HUES48 (cell line): ENCODE measurements around the gene CCM2.
"Not testable (repeated sequence)": the region's sequence is repeated elsewhere in the genome, so short reads cannot be mapped to it uniquely, and the experiment has no call there.

Experiments used
- H3K27ac ChIP-seq: one replicate; pipeline ENCODE4 v1.7.0; 2013; ENCODE audit warnings: low read depth, low read length, inconsistent platforms
- H3K27me3 ChIP-seq: 2 replicates; pipeline ENCODE4 v1.6.1; 2013; ENCODE audit warnings: mild to moderate bottlenecking, low read length; ENCODE audit not compliant: control insufficient read depth, insufficient read depth
- H3K36me3 ChIP-seq: 2 replicates; pipeline ENCODE4 v1.6.1; 2013; ENCODE audit warnings: low read length; ENCODE audit not compliant: control insufficient read depth, insufficient read depth
- H3K4me1 ChIP-seq: 2 replicates; pipeline ENCODE4 v1.6.1; 2013; ENCODE audit warnings: mild to moderate bottlenecking, low read length; ENCODE audit not compliant: control insufficient read depth, insufficient read depth
- H3K4me3 ChIP-seq: 2 replicates; pipeline ENCODE4 v1.5.1; 2013; ENCODE audit warnings: mild to moderate bottlenecking, low read depth, low read length
- H3K9ac ChIP-seq: 2 replicates; pipeline ENCODE4 v1.6.1; 2013; ENCODE audit warnings: mild to moderate bottlenecking, low read depth, low read length, moderate library complexity
- H3K9me3 ChIP-seq: 2 replicates; pipeline ENCODE4 v1.6.1; 2013; ENCODE audit warnings: low read length; ENCODE audit not compliant: control insufficient read depth, insufficient read depth

The CCM2 gene

DNA sequence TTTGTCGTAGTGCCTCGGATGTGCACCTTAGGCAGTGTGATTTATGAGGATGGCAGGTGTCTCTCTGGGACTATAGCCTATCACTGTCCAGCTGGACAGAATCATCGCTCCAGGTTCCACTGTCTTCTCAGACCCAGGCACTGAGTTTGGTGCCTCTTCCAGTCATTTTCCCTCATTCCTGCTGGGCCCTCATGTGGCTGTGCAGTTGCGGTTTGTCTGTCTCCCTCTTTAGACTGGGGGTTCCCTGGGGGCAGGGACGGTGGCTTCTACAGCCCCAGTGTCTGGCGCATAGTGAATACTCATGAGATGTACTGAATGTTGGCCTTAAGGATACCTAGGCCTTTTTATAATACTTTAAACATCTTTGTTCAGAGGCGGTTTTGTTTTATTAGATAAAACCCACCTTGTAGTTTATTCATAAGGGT lies 28.9 kb downstream of the CCM2 start:
- H3K9me3 ChIP-seq = no peaks in the 10 kb centered on the region
- no peak overlapping the region for H3K9ac ChIP-seq
- peaks cover 4% of the 10 kb centered on the region; the same call in 1 of the 2 replicates for H3K4me1 ChIP-seq
- H3K4me3 ChIP-seq = no peak overlapping the region
- 0 out of 2 replicates have a peak, but pooled peaks cover 10% of the 10 kb centered on the region for H3K36me3 ChIP-seq
- no peaks in the 10 kb centered on the region for H3K27me3 ChIP-seq
- H3K27ac ChIP-seq = no peak overlapping the region

DNA sequence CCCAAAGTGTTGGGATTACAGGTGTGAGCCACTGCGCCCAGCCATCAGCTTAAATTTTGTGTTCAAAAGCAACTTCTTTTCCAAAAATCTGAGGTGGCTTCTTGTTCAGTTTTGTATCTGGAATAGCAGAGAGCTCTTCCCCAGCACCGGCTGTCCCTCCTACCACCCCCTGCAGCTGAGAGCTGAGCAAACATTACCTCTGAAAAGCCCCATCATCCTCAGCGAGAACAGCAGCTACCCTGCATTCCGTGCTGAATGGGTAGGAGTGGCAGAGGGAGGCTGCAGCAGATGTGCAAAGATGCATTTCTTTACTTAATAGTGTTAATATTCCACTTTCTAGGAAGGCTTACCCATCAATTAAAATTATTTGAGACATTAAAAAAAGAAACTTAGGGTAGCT lies 31.8 kb downstream of the CCM2 start:
- Histone ChIP-seq H3K27ac (no peak overlapping the region), H3K9ac (no peak overlapping the region), H3K4me1 (peaks cover 10% of the 10 kb centered on the region; the same call in 1 of the 2 replicates)

DNA sequence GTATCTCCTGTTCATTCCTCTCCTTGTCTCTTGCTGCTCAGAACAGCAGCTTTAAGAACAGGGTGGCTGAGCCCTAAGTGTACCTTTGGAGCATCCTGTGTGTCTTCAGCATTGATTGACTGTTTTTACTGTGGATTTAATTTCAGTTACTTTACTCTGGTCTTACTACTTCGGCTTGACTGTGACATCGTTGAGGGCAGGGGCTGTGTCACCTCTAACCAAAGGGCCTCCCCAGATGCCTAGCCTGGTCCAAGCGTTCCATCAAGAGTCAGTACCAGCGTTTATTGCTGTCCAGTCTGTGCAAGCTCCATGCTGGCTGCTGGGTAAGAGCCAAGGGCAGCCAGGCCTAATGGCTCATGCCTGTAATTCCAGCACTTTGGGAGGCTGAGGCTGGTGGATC lies 32.4 kb downstream of the CCM2 start:
- Histone ChIP-seq H3K4me1 (peaks cover 10% of the 10 kb centered on the region; the same call in 1 of the 2 replicates), H3K9ac (peak overlapping the region; percentile 21; the same call in 1 of the 2 replicates), H3K27ac (no peak overlapping the region)

More for the DNA sequence above, 31.8 kb downstream of the CCM2 start:
- no peaks in the 10 kb centered on the region for H3K27me3 ChIP-seq
- no peak overlapping the region for H3K4me3 ChIP-seq
- H3K9me3 ChIP-seq = no peaks in the 10 kb centered on the region
- 0 out of 2 replicates have a peak, but pooled peaks cover 8% of the 10 kb centered on the region for H3K36me3 ChIP-seq

DNA sequence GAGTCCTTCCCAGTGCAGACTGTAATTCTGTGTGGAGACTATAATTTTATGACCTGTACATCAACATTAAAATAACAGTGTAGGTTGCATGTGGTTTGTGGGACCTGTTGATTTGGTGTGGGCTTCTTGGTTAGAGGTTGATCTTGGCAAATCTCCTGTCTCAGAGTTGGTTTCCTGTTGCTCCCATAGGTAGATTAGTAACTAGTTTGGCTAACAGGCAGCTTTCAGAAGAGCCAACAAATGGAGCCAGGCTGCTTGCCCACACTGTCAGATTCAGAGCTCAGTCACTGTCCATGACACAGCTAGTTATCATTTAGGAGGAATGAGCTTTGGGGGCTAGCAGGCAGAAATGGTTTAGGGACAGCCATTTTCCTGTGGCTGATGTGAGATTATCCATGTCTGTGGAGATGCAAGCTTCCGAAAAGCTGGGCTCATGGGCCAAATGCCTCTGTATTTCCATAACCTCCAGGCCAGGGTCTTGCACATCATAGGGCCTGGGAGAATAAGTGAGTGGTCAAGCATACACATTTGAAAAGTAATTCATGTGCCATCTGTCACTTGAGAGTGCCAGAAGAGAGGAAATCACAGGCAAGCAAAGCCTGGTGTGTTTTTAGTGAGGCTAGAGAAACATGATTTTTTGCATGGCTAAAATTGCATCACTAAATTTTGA lies 33.4 kb downstream of the CCM2 start:
- no peaks in the 10 kb centered on the region for H3K27me3 ChIP-seq
- H3K4me3 ChIP-seq = no peak overlapping the region
- H3K36me3 ChIP-seq = peaks cover 6% of the 10 kb centered on the region; the same call in 1 of the 2 replicates
- no peak overlapping the region for H3K9ac ChIP-seq
- no peaks in the 10 kb centered on the region for H3K9me3 ChIP-seq
- H3K4me1 ChIP-seq = peaks cover 10% of the 10 kb centered on the region; the same call in 1 of the 2 replicates
- peak overlapping the region; percentile 7 for H3K27ac ChIP-seq

More for the DNA sequence above, 32.4 kb downstream of the CCM2 start:
- 0 out of 2 replicates have a peak, but pooled peaks cover 6% of the 10 kb centered on the region for H3K36me3 ChIP-seq
- no peaks in the 10 kb centered on the region for H3K27me3 ChIP-seq
- no peaks in the 10 kb centered on the region for H3K9me3 ChIP-seq
- H3K4me3 ChIP-seq = no peak overlapping the region

DNA sequence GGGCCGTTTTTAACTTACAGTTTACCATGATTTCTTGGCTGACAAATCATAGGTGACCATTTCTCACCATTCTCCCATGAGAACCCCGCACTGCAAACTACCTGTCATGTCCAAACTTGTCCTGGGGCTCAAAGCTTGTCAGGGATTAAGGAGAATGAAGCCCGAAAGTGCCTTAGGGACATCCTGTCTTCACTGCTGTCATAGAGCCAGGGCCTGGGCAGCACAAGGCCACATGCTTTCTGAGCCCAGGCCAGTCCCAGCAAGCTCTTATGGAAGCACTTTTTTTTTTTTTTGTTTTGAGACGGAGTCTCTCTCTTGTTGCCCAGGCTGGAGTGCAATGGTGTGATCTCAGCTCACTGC lies 33.9 kb downstream of the CCM2 start:
- H3K9me3 ChIP-seq = no peaks in the 10 kb centered on the region
- H3K4me1 ChIP-seq = peaks cover 10% of the 10 kb centered on the region; the same call in 1 of the 2 replicates
- H3K27me3 ChIP-seq = no peaks in the 10 kb centered on the region
- no peak overlapping the region for H3K4me3 ChIP-seq
- H3K27ac ChIP-seq = no peak overlapping the region
- H3K9ac ChIP-seq = no peak overlapping the region
- peaks cover 10% of the 10 kb centered on the region for H3K36me3 ChIP-seq

DNA sequence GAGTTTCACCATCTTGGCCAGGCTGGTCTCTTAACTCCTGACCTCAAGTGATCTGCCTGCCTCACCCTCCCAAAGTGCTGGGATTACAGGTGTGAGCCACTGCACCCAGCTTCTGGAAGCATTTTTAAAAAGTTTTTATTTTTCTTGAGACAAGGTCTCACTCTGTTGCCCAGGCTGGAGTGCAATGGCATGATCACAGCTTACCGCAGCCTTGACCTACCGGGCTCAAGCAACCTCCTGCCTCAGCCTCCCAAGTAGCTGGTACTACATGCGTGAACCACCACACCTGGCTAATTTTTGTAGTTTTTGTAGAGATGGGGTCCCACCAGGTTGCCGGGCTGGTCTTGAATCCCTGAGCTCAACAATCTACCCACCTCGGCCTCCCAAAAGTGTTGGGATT lies 34.7 kb downstream of the CCM2 start:
- Histone ChIP-seq H3K4me1 (peaks cover 10% of the 10 kb centered on the region; the same call in 1 of the 2 replicates), H3K36me3 (peaks cover 17% of the 10 kb centered on the region)

DNA sequence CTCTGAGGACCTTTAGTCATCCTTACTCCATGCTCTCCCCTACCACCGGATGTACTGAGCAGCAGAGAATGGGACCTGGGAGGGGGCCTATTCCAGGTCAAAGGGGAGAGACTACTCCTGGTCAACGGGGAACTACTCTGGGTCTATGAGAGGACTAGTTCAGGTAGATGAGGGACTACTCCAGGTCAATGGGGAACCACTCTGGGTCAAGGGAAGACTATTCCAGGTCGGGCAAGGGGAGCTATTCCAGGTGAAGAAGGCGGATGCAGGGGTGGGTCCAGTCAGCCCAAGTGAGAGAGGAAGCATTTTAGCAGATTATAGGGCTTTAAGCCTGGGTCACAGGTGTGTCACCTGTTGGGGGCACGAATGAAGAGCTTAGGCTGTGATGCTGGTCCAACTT lies 35.4 kb downstream of the CCM2 start:
- peaks cover 10% of the 10 kb centered on the region; the same call in 1 of the 2 replicates for H3K4me1 ChIP-seq
- no peak overlapping the region for H3K27ac ChIP-seq
- H3K9me3 ChIP-seq = no peaks in the 10 kb centered on the region
- H3K9ac ChIP-seq = no peak overlapping the region
- peaks cover 17% of the 10 kb centered on the region for H3K36me3 ChIP-seq
- H3K4me3 ChIP-seq = no peak overlapping the region
- H3K27me3 ChIP-seq = no peaks in the 10 kb centered on the region

More for the DNA sequence above, 34.7 kb downstream of the CCM2 start:
- not testable (repeated sequence) for H3K27me3 ChIP-seq, H3K4me3 ChIP-seq, H3K9ac ChIP-seq, H3K27ac ChIP-seq, H3K9me3 ChIP-seq

DNA sequence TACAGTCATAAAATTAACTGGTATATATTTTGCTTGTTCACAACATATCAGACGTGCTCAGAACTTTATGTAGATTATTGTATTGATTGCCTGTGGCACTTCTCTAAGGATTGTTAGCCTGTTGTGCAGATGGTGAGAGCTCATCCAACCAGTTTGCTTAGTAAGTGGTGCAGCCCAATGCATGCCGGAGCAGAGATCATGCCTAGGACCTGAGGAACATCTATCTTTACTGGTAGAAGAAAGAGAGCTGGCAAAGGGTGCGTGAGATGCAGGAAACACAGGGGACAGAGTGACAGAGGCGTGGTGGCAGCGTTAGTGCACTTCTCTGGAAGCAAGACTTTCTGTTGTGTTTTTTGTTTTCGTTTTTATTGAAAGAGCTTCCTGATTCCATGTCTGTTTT lies 35.9 kb downstream of the CCM2 start:
- Histone ChIP-seq H3K36me3 (peaks cover 17% of the 10 kb centered on the region), H3K9ac (no peak overlapping the region), H3K4me1 (peaks cover 10% of the 10 kb centered on the region; the same call in 1 of the 2 replicates), H3K27ac (no peak overlapping the region), H3K9me3 (no peaks in the 10 kb centered on the region), H3K4me3 (no peak overlapping the region), H3K27me3 (no peaks in the 10 kb centered on the region)

DNA sequence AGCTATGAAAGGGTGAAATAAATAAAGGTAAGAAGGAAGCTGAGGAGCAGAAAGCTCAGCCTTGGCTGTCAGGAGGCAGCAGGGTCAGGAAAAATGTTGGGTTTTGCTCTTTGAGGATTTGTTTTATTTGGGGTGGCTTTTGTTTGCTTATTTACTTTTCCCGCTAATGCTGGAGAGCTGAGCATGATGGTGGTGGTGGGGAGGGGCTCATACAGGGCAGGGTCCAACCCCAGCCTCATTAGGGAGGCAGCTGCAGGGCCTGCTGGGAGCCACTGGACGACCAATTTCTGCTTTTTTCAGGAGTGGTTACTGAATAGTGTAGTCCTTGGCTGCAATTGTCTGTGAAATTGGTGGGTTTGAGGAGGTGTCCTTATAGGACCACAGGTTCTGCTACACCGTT lies 36.3 kb downstream of the CCM2 start:
- no peak overlapping the region for H3K4me3 ChIP-seq

GRCh38 chr7:45036796-45037195 lies 36.8 kb downstream of the CCM2 start:
- peaks cover 9% of the 10 kb centered on the region; the same call in 1 of the 2 replicates for H3K4me1 ChIP-seq
- H3K27me3 ChIP-seq = no peaks in the 10 kb centered on the region
- no peak overlapping the region for H3K4me3 ChIP-seq
- peaks cover 22% of the 10 kb centered on the region for H3K36me3 ChIP-seq
- no peak overlapping the region for H3K27ac ChIP-seq
- H3K9me3 ChIP-seq = no peaks in the 10 kb centered on the region
- no peak overlapping the region for H3K9ac ChIP-seq

More for the DNA sequence above, 36.3 kb downstream of the CCM2 start:
- no peak overlapping the region for H3K9ac ChIP-seq
- no peaks in the 10 kb centered on the region for H3K27me3 ChIP-seq
- no peak overlapping the region for H3K27ac ChIP-seq
- no peaks in the 10 kb centered on the region for H3K9me3 ChIP-seq
- peaks cover 18% of the 10 kb centered on the region for H3K36me3 ChIP-seq
- peaks cover 10% of the 10 kb centered on the region; the same call in 1 of the 2 replicates for H3K4me1 ChIP-seq

GRCh38 chr7:45037876-45038275 lies 37.9 kb downstream of the CCM2 start:
- H3K27me3 ChIP-seq = no peaks in the 10 kb centered on the region
- peaks cover 7% of the 10 kb centered on the region; the same call in 1 of the 2 replicates for H3K4me1 ChIP-seq

More at GRCh38 chr7:45037876-45038275, 37.9 kb downstream of the CCM2 start:
- no peak overlapping the region for H3K27ac ChIP-seq
- peaks cover 29% of the 10 kb centered on the region for H3K36me3 ChIP-seq
- H3K9ac ChIP-seq = no peak overlapping the region
- no peaks in the 10 kb centered on the region for H3K9me3 ChIP-seq
- no peak overlapping the region for H3K4me3 ChIP-seq
